GM12892 (cell line): ENCODE measurements around the gene TBXAS1.

Experiments used
- DNase-seq: peaks from one replicate; pipeline ENCODE4 v3.0.0; 2011; ENCODE audit not compliant: insufficient read length
- FAIRE-seq: peaks from 2 replicates; lab custom pipeline; 2011; peaks lifted over from hg19 to GRCh38; lab: Jason Lieb, UNC
- POLR2A ChIP-seq: IDR thresholded peaks from 2 replicates; pipeline ENCODE4 v1.6.1; 2011; ENCODE audit warnings: low read depth, low read length, control low read depth
- POLR2AphosphoS5 ChIP-seq: IDR thresholded peaks from 2 replicates; pipeline ENCODE4 v1.6.1; 2011; ENCODE audit warnings: low read depth, low read length, control low read depth
- TAF1 ChIP-seq: IDR thresholded peaks from 2 replicates; pipeline ENCODE4 v1.6.1; 2011; ENCODE audit warnings: low read depth, mild to moderate bottlenecking, control low read depth, low read length, borderline replicate concordance

The TBXAS1 gene

DNA sequence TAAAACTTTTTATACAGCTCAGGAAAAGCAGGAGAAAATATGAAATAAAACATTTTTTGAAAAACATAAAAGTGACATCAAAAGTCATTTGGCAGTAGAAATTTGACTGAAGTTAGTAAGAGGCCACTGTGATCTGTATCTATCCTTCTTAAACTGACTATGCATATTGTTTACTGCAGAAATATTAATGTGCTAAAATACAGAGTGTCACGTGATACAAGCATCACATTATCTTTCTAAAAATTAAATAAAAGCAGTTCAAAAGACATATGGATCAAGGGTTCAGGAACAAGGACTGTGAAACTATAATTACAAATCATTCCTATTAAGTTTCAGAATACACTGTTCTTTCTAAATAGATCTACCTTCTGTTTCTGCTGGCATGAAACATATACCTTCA, 200.0 kb downstream of the TBXAS1 start:
- TF ChIP-seq POLR2A: no peak
- TF ChIP-seq TAF1: no peak
- no peak for TF ChIP-seq POLR2AphosphoS5
- DNase-seq: no peak
- FAIRE-seq: no peak

DNA sequence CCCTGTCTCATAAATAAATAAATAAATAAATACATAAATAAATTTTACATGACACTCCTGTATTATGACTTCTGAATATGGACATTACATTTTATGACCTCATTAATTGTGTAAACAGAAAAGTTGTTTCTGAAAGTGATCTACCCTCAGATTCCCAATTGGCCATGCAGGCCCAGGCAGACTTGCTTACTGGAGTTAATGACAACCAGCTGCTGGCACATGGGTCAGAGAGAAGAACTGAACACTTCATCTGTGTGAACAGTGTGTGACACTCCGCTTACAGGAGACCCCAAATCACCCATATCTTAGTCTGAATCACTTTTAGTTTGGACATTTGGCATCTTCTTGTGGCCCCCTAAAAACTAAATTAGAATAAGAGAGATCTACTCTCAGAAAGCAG, 202.3 kb downstream of the TBXAS1 start:
- DNase-seq: no peak
- no peak for FAIRE-seq
- no peak for TF ChIP-seq POLR2A
- no peak for TF ChIP-seq POLR2AphosphoS5
- no peak for TF ChIP-seq TAF1

DNA sequence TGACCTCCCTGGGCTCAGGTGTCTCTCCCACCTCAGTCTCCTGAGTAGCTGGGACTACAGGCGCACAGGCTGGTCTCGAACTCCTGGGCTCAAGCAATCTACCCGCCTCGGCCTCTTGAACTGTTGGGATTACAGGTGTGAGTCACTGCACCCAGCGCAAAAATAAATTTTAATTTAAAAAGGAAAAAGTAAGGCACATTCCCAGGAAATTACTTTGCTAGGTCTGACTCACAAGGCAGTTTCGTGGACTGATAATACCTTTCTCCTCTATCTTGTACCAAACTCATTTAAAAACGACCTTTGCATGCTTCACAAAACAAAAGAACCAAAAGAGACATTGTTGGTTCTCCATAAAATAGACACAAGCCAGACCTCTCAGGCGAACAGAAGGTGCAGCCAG, 204.0 kb downstream of the TBXAS1 start:
- no peak for DNase-seq

DNA sequence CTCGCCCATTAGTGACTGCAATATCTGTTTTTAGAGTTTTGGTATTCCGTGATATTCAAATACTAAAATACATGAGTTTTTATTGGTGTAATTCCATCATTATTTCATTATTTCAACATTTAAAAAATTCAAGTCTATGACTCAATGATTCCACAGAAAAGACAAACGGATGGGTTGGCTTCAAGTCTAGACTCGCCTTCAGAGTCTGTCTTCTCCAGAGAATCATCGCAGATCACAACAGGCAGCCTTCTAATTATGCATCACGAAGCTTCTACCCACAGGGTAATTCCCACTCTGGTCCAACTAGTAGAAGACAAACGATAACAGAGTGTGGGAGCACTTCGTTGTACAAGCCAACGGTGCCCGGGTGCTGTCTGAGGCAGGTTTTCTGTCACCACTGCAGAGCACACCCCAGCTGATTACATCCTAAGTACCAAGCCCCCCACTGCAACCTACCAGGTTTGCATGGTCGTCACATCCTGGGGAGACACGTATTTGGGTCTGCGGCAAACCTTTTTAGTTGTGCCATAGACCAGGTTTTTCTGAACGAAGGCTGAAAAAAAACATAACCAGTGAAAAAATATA, 204.8 kb downstream of the TBXAS1 start:
- DNase-seq (no peak), FAIRE-seq (no peak)
- TF ChIP-seq POLR2A (no peak), POLR2AphosphoS5 (no peak), TAF1 (no peak)

More for the DNA sequence above, 204.0 kb downstream of the TBXAS1 start:
- no peak for TF ChIP-seq POLR2AphosphoS5
- TF ChIP-seq POLR2A: no peak
- FAIRE-seq: no peak

DNA sequence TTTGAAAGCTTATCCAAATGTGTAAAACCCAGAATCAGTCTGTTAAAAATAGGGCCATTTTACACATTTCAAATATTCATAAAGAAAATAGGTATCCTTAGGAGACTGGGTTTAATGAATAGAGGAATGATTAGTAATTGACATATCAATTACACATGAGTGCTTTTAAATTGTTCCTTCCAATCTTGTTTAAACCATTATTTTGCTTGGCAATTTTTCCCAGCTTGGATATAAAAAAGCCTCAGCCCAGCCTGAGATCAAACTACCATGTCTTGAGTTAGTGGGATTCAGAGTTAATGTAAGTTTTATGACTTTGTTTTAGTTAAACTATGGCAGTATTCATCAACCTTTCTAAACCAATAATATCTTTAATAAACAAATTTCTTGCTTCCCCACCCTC, 205.4 kb downstream of the TBXAS1 start:
- DNase-seq: no peak
- TF ChIP-seq POLR2AphosphoS5 (no peak), POLR2A (no peak), TAF1 (no peak)
- no peak for FAIRE-seq

DNA sequence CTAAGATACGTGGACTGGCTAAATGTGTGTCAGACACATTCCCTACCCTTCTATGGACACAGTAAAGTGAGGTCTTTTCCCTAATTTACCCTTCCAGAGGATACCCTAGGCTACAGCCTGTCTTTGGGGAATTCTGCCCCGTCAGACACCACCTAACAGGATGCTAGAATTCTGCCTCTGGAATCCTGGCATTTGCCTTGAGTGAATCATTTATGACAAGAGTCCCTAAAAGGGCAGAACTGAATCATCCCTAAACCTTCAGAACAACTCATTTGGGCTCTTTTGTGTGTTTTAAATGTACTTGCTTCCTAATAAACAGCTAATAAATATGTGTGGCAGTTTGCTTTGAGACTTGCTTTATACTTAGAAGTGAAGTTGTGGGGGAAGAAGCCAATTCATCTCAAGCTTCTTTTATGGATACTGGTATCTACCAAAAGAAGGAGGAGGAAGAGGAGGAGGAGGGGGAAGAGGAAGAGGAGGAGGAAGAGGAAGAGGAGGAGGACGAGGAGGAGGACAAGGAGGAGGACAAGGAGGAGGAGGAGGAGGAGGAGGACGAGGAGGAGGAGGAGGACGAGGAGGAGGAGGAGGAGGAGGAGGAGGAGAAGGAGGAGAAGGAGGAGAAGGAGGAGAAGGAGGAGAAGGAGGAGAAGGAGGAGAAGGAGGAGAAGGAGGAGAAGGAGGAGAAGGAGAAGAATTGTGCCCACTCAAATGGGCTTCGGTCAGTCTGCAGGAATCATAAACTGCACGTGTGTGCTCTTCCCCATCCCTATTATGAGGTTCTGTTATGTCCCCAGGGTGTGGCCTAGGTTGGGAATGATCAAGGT, 206.5 kb downstream of the TBXAS1 start:
- FAIRE-seq: no peak
- no peak for DNase-seq
- no peak for TF ChIP-seq TAF1
- no peak for TF ChIP-seq POLR2A
- TF ChIP-seq POLR2AphosphoS5: no peak

DNA sequence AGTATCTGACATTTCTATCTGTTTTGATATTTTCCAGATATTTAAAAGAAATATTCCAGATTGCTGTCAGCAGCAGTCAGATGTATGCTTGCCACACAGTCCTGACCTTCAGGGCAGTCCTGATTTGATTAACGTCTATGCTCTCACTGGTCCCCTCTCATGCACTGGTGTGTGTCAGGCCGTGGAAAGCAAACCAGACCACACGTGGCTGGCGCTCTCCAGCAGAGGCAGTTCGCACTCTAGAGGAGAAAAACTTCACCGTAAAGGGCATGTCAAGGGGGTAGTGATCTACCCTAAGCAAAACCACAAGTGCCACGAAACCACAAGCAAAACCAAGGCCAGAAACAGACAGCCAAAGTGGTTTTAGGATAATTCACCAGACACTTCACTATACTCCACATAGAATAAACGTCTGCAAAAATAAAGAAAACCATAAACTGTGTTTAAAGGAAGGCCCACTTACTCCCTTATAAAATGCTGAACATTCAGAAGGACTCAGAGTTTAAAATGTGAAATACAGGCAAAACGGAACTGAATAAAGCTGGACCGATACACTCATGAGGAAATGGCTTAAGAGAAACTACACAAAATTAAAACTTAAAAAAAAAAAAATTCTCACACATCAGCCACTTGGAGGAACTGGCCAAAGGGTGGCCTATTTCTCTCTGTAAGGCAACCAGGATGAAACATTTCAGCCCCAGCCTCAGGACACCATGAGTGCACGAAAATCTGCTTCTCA, 207.3 kb downstream of the TBXAS1 start:
- no peak for TF ChIP-seq TAF1
- TF ChIP-seq POLR2A: no peak
- no peak for TF ChIP-seq POLR2AphosphoS5
- FAIRE-seq (peak; percentile 38), DNase-seq (no peak)

DNA sequence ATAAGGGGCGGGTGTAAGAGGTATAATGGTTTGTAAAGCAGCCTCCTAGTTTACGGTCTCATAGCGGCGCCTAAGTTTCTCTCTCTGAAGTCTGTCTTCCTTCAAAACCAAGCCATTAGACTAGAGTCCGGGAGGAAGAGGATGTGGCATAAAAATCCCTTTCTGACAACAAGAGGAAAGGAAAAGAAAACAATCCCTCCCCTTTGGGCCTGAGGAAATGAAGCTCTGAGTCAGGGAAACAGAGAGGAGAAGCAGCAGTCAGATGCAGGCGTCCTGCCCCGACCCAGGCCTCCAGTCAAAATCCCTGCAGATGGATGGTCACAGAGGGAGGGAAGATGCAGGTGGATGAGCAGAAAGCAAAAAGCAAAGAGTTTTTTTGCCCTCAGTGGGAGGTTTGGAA, 210.0 kb downstream of the TBXAS1 start:
- TF ChIP-seq POLR2A (no peak), TAF1 (no peak), POLR2AphosphoS5 (no peak)
- FAIRE-seq (no peak), DNase-seq (no peak)

DNA sequence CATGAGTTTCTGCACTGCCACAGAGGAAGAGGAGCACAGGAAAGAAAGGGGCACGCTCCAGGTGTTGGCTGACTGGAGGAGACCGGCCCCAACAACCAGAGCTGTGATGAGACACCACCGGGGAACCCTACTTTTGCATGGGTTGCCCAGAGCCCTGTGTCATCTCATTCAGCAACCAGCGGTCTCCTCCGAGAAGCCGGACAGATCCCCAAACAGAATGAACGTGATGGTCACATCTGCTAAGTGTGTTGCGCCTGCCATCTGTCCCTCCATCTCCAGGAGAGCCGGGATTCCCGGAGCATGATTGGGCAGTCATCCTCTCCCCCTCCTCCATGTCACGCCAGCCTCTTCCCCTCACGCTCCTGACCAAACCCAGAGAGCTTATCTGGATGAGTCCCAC, 210.8 kb downstream of the TBXAS1 start:
- TF ChIP-seq POLR2A: no peak
- no peak for TF ChIP-seq POLR2AphosphoS5
- no peak for TF ChIP-seq TAF1
- DNase-seq: no peak
- no peak for FAIRE-seq

DNA sequence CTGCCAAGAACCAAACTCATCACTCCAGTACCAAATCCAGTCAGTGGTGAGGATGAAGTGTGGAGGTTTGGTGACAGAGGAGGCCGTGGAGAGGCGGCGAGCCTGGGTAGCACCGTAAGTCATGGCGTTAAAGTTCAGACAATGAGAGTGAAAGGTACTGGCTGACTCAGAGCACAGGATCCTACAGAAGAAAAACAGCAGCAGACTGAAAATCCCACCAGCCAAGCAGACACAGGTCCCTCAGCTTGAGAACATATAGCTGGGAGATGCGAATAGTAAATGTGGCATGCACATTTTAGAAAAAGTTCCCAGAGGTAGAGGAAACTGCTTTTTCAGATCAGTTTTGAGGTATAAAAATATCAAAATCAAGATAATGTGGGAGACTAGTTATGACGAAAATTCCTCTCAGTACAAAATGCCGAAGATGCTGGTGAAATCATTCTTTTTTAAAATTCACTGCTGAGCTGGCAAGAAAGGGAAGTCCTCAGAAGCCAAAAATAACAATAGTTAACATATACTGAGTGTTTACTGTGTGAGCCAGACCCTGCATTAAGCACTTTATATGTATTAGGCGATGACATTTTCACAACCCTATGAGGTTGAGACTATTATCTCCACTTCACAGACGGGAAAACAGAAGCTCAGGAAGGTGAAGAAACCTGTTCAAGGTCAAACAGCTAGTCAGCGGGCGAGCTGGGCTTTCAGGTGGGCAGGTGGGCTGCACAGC, 212.8 kb downstream of the TBXAS1 start:
- DNase-seq (no peak), FAIRE-seq (no peak)
- no peak for TF ChIP-seq TAF1
- no peak for TF ChIP-seq POLR2AphosphoS5

DNA sequence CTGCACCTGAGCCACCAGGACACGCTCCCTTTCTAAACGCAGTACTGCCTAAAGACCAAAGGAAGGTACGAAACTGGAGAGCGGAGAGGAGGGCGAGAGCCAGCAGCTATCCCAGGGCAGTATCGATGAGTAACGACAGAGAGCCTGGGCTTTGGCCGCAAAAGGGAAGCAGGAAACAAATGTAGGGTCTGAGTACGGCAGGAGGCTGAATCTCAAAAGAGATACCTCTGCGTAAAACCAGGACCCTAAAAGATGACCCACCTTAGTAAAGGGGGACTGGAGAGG, 213.3 kb downstream of the TBXAS1 start:
- FAIRE-seq: no peak
- TF ChIP-seq POLR2AphosphoS5 (no peak), TAF1 (no peak), POLR2A (no peak)
- DNase-seq: no peak

DNA sequence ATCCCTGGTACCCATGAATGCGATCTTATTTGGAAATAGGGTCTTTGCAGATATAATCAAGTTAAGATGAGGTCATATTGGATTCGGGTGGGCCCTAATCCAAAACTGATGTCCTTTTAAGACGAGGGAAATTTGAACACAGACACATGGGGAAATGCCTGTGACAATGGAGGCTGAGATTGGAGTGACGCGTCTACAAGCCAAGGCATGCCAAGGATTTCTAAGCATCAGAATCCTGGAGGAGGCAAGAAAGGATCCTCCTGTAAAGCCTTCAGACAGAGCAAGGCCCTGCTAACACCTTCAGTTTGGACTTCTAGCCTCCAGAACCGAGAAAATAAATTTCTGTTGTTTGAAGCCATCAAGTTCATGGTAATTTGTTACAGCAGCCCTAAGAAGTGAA, 215.2 kb downstream of the TBXAS1 start:
- TF ChIP-seq POLR2AphosphoS5 (no peak), POLR2A (no peak), TAF1 (no peak)
- no peak for FAIRE-seq
- no peak for DNase-seq
